Fibroblast of villous mesenchyme (primary cell): ENCODE results near the gene VPS13D. TPM values are rescaled to one million over a fixed set of nuclear protein-coding genes. Genes with fewer than 3 reads are reported as not detected.

Experiments used
- DNase-seq: peaks from one replicate; pipeline ENCODE4 v3.0.0-alpha.2; 2010; ENCODE audit warnings: low read depth
- H3K4me3 ChIP-seq: 2 replicates; pipeline ENCODE4 v1.5.1; 2011; ENCODE audit warnings: low read depth, mild to moderate bottlenecking, low read length
- total RNA-seq: library from RNA; depleted of rRNA; stranded (reverse); fragments of >200 nt; gene quantifications from 2 replicates; pipeline ENCODE4 v1.2.3, GENCODE V29; 2012
- TF ChIP-seq, protein P1 (sequence below): IDR thresholded peaks from 2 replicates; pipeline ENCODE4 v1.5.1; 2012; ENCODE audit warnings: low read depth, mild to moderate bottlenecking, low read length; ENCODE audit not compliant: insufficient read depth

Gene VPS13D
- total RNA-seq, 1 donor = 55.3 TPM

DNA sequence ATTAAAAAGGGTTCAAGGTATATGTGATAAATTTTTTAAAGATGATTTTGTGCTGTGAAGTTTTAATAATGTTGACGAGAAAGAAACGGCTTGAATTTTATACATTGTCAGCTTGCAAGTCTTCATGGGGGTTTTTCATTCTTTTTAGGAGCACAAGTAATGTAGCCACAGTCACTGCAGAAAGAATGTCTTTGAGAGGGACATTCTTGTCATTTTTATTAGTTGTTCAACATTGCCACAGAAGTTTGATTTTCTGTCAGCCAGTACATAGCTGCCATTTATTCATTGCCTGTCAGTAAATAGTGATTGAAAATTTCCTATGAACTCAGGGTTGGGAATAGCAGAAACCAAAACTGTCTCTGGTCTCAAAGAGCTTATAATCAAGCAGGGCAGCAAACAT lies 231.9 kb downstream of the VPS13D start:
- TF ChIP-seq, protein P1, sequence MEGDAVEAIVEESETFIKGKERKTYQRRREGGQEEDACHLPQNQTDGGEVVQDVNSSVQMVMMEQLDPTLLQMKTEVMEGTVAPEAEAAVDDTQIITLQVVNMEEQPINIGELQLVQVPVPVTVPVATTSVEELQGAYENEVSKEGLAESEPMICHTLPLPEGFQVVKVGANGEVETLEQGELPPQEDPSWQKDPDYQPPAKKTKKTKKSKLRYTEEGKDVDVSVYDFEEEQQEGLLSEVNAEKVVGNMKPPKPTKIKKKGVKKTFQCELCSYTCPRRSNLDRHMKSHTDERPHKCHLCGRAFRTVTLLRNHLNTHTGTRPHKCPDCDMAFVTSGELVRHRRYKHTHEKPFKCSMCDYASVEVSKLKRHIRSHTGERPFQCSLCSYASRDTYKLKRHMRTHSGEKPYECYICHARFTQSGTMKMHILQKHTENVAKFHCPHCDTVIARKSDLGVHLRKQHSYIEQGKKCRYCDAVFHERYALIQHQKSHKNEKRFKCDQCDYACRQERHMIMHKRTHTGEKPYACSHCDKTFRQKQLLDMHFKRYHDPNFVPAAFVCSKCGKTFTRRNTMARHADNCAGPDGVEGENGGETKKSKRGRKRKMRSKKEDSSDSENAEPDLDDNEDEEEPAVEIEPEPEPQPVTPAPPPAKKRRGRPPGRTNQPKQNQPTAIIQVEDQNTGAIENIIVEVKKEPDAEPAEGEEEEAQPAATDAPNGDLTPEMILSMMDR = no peak
- no peak for DNase-seq
- H3K4me3 ChIP-seq = no peak overlapping the region

GRCh38 chr1:12462586-12462985 lies 232.8 kb downstream of the VPS13D start:
- H3K4me3 ChIP-seq = no peak overlapping the region
- no peak for DNase-seq
- TF ChIP-seq, protein P1 = no peak

DNA sequence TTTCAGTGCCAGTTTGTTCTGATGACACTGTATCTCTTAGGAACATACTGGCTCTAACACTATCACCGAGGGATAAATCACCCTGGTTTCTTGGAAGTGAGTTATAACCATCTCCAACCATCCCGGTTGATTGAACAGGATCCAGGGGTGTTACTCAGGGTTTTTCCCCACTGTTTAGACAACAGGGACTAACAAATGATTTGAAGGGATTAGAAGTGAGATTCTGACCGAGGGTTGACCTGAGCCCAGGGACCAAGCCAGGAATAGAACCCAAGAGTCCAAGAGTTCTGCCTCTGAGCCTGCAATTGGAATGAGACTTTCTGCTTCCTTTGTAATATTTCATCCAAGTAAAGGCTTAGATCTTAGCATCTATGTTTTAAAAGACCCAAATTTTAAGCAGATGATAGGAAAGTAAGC lies 234.2 kb downstream of the VPS13D start:
- H3K4me3 ChIP-seq = no peak overlapping the region
- no peak for DNase-seq
- TF ChIP-seq, protein P1 = no peak

DNA sequence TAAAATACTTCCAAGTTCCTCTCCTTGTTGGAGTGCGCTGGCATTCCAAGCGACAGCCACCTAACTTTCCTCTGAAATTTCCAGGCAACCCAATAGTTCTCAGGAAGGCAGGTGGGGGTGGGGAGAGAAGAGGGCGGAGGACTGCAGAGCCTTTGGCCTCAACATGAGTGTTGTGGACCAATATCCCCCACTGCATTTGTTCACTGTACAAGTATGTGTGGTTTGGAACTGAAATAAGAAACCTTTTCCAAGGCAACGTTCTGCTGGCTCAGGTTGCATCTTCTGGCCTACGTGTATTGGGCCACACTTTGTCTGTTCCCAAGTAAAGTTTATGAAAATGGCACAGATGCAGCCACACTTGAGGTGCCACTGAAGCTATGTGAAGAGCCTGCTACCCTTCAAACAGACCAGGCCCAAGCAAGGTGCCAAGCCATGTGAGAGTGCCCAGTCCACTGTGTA lies 234.8 kb downstream of the VPS13D start:
- no peak overlapping the region for H3K4me3 ChIP-seq
- DNase-seq = peak; percentile 68

GRCh38 chr1:12465126-12465525 lies 235.3 kb downstream of the VPS13D start:
- TF ChIP-seq, protein P1 = no peak
- H3K4me3 ChIP-seq = no peak overlapping the region
- DNase-seq = no peak

More for the DNA sequence above, 234.8 kb downstream of the VPS13D start:
- TF ChIP-seq, protein P1 = no peak

DNA sequence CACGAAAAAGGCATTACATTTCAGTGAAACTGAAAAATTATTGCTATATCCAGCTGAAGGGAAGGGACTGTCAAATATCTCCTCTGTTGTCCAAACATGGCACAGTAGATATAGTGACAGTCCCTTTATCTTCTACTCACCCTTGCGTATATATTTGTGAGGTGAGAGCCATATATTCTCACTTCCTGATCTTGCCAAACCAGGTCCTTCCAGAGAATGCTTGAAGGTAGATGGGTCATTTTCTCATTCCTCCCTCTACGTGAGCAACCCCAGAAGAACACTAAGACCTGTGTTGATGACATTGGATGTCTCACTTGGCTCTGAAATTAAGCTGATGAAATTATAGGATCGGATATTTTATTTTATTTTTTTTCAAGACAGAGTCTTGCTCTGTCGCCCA lies 237.0 kb downstream of the VPS13D start:
- H3K4me3 ChIP-seq = no peak overlapping the region
- no peak for DNase-seq
- TF ChIP-seq, protein P1 = no peak
